ENCODE results near the gene MRM2.

DNA sequence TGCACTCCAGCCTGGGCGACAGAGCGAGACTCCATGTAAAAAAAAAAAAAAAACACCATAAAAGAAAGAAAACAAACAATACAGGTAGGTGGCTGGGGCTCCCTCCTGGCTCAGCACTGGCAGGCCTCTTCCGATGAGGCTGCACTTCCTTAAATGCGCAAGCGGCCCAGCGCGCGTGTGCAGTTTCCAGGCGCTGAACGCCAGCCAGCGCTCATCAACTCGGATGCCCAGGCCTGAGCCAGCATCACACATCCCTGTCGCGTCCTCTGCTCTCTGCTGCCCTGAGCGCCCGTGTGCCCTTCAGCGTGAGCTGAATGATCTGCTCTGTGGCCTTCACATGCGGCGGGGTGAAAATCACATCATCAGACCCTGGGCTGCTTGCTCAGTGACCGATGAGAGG is 31.9 kb upstream of the MRM2 start:
- TF ChIP-seq, protein P1, sequence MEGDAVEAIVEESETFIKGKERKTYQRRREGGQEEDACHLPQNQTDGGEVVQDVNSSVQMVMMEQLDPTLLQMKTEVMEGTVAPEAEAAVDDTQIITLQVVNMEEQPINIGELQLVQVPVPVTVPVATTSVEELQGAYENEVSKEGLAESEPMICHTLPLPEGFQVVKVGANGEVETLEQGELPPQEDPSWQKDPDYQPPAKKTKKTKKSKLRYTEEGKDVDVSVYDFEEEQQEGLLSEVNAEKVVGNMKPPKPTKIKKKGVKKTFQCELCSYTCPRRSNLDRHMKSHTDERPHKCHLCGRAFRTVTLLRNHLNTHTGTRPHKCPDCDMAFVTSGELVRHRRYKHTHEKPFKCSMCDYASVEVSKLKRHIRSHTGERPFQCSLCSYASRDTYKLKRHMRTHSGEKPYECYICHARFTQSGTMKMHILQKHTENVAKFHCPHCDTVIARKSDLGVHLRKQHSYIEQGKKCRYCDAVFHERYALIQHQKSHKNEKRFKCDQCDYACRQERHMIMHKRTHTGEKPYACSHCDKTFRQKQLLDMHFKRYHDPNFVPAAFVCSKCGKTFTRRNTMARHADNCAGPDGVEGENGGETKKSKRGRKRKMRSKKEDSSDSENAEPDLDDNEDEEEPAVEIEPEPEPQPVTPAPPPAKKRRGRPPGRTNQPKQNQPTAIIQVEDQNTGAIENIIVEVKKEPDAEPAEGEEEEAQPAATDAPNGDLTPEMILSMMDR (IDR thresholded peaks at IDR 0.05) = no peak
- no peak for TF ChIP-seq ZFX (IDR thresholded peaks at IDR 0.05; ENCODE audit: borderline replicate concordance)
